GM12878 (cell line): ENCODE data around the gene MYL12B. TPM values are rescaled to one million over a fixed set of nuclear protein-coding genes. Genes with fewer than 3 reads are reported as not detected.

Experiments
- BCL3 ChIP-seq: IDR thresholded peaks from 2 replicates; pipeline ENCODE4 v1.6.1; 2011; ENCODE audit warnings: borderline replicate concordance, low read depth, mild to moderate bottlenecking, moderate library complexity, low read length; ENCODE audit not compliant: insufficient read depth, poor library complexity, severe bottlenecking
- CBX5 ChIP-seq: sonication (generic); IDR thresholded peaks from 2 replicates; pipeline ENCODE4 v1.6.1; 2016; ENCODE audit warnings: low read depth, moderate library complexity, mild to moderate bottlenecking, inconsistent platforms
- CEBPB ChIP-seq, 2 experiments: fragments of 150-350 bp in 1 of 2; IDR thresholded peaks; 2 replicates each; pipeline ENCODE4 v1.6.1; 2012 to 2014; ENCODE audit warnings: low read depth in 2 of 2, low read length in 2 of 2, borderline replicate concordance in 1 of 2, inconsistent platforms in 1 of 2
- CHD4 ChIP-seq: fragments of 200-600 bp; sonication (generic); IDR thresholded peaks from 2 replicates; pipeline ENCODE4 v1.6.1; 2016; ENCODE audit warnings: mild to moderate bottlenecking
- E2F4 ChIP-seq: IDR thresholded peaks from 2 replicates; pipeline ENCODE4 v1.6.1; 2012; ENCODE audit warnings: low read depth, low read length, improper control_type of control experiment
- GABPA ChIP-seq: IDR thresholded peaks from 2 replicates; pipeline ENCODE4 v1.6.1; 2014; ENCODE audit warnings: antibody characterized with exemption, low read depth, mild to moderate bottlenecking, inconsistent platforms
- JUNB ChIP-seq: IDR thresholded peaks from 2 replicates; pipeline ENCODE4 v1.6.1; 2016; ENCODE audit warnings: antibody characterized with exemption, mild to moderate bottlenecking
- MAX ChIP-seq: IDR thresholded peaks from 2 replicates; pipeline ENCODE4 v1.6.1; 2012; ENCODE audit warnings: low read depth, low read length, improper control_type of control experiment
- MYB ChIP-seq: fragments of 150-350 bp; IDR thresholded peaks from 2 replicates; pipeline ENCODE4 v1.6.1; 2014; ENCODE audit warnings: mild to moderate bottlenecking, low read depth, low read length, borderline replicate concordance
- NFYB ChIP-seq: IDR thresholded peaks from 2 replicates; pipeline ENCODE4 v1.6.1; 2011; ENCODE audit warnings: low read depth, mild to moderate bottlenecking, low read length, improper control_type of control experiment, moderate library complexity; ENCODE audit not compliant: insufficient read depth
- NR2C1 ChIP-seq: fragments of 450-650 bp; IDR thresholded peaks from 2 replicates; pipeline ENCODE4 v1.6.1; 2017; ENCODE audit warnings: antibody characterized with exemption, mild to moderate bottlenecking, moderate library complexity
- NR2C2 ChIP-seq: IDR thresholded peaks from 2 replicates; pipeline ENCODE4 v1.6.1; 2011; ENCODE audit warnings: borderline replicate concordance, low read depth; ENCODE audit not compliant: control insufficient read depth, insufficient read length
- NR2F1 ChIP-seq: fragments of 450-650 bp; conservative IDR thresholded peaks from 2 replicates; pipeline ENCODE4 v1.6.1; 2017; ENCODE audit warnings: mild to moderate bottlenecking
- PML ChIP-seq: IDR thresholded peaks from 2 replicates; pipeline ENCODE4 v1.6.1; 2012; ENCODE audit warnings: low read length, inconsistent platforms
- RAD21 ChIP-seq: IDR thresholded peaks from 2 replicates; pipeline ENCODE4 v1.6.1; 2011; ENCODE audit warnings: mild to moderate bottlenecking, low read depth, low read length, moderate library complexity; ENCODE audit not compliant: insufficient read depth
- RFX5 ChIP-seq: IDR thresholded peaks from 2 replicates; pipeline ENCODE4 v1.6.1; 2011; ENCODE audit warnings: low read depth, low read length, improper control_type of control experiment
- RUNX3 ChIP-seq: IDR thresholded peaks from 2 replicates; pipeline ENCODE4 v1.6.1; 2012; ENCODE audit warnings: low read length, inconsistent platforms
- SIX5 ChIP-seq: IDR thresholded peaks from 2 replicates; pipeline ENCODE4 v1.6.1; 2011; ENCODE audit warnings: mild to moderate bottlenecking, low read depth, low read length, moderate library complexity; ENCODE audit not compliant: severe bottlenecking
- SREBF2 ChIP-seq: IDR thresholded peaks from 2 replicates; pipeline ENCODE4 v1.6.1; 2012; ENCODE audit warnings: mild to moderate bottlenecking, low read length
- ZBTB11 ChIP-seq: fragments of 450-650 bp; formaldehyde crosslinking; IDR thresholded peaks from 2 replicates; pipeline ENCODE4 v1.5.0; 2022; ENCODE audit warnings: mild to moderate bottlenecking, missing genetic modification characterization
- ZBTB33 ChIP-seq: fragments of 450-650 bp; IDR thresholded peaks from 2 replicates; pipeline ENCODE4 v1.6.1; 2017; ENCODE audit warnings: mild to moderate bottlenecking
- ZNF622 ChIP-seq: fragments of 450-650 bp; IDR thresholded peaks from 2 replicates; pipeline ENCODE4 v1.6.1; 2017; ENCODE audit warnings: mild to moderate bottlenecking, inconsistent platforms
- polyA plus RNA-seq, 11 experiments: library from polyadenylated mRNA; depleted of rRNA in 4 of 11; unstranded in 6 of 11; stranded (reverse) in 5 of 11; fragments of >200 nt; fragmentation: Nextera tagmentation in 4 of 11; fragmentation: Illumina TruSeq in 1 of 11; extraction: Ambion mirVana in 4 of 11; extraction: Trizol in 1 of 11; gene quantifications; 1 replicate in 1 of 11; 2 replicates in 10 of 11; pipeline versions ENCODE4 v1.2.1 to v1.2.3, GENCODE V29; 2011 to 2016; ENCODE audit warnings: inconsistent platforms in 2 of 11, missing spikeins in 2 of 11, low read depth in 1 of 11
- total RNA-seq, 4 experiments: library from RNA; depleted of rRNA in 3 of 4; stranded (reverse); fragments of >200 nt in 3 of 4; fragmentation: Illumina TruSeq in 1 of 4; extraction: Trizol in 1 of 4; gene quantifications; 2 replicates each; pipeline versions ENCODE4 v1.2.1 to v1.2.3, GENCODE V29; 2013 to 2021

MYL12B gene
- total and polyA plus RNA-seq, 10 of the 15 experiments (the other 5 are each of a cell fraction or from before 2014, with no cell fraction given), result 179 to 739 (median 400) TPM

GRCh38 chr18:3245853-3246634, 15.9 kb upstream of the MYL12B start (continued):
- TF ChIP-seq SIX5, result no peak
- TF ChIP-seq NR2C2, result no peak
- TF ChIP-seq JUNB, result no peak
- TF ChIP-seq BCL3, result no peak
- TF ChIP-seq ZBTB33, result no peak
- no peak for TF ChIP-seq SREBF2
- TF ChIP-seq ZNF622, result no peak
- TF ChIP-seq ZBTB11 (CRISPR knock-in tag), result no peak
- TF ChIP-seq NR2C1, result no peak
- peak; percentile 96 for TF ChIP-seq RAD21
- no peak for TF ChIP-seq CHD4
- no peak for TF ChIP-seq NFYB
- TF ChIP-seq RUNX3, result peak; percentile 72
- no peak for TF ChIP-seq MAX
- no peak for TF ChIP-seq MYB
- TF ChIP-seq CEBPB (IDR thresholded peaks at IDR 0.05; ENCODE audit: borderline replicate concordance in 1 of 2, low read depth in 2 of 2, low read length in 2 of 2), result no peak
- 0 out of 2 replicates have a peak, but pooled peaks have one; percentile 7 for TF ChIP-seq NR2F1
- no peak for TF ChIP-seq CBX5
- no peak for TF ChIP-seq E2F4
- TF ChIP-seq PML, result no peak
- TF ChIP-seq RFX5, result no peak
- TF ChIP-seq GABPA, result no peak
